HepG2 (cell line): Measurements from ENCODE around the gene MST1R. TPM values are rescaled to one million over a fixed set of nuclear protein-coding genes. Genes with fewer than 3 reads are reported as not detected.

Source experiments
- ASH2L ChIP-seq: fragments of 300-600, 200-600 bp; sonication (generic); IDR thresholded peaks from 2 replicates; pipeline ENCODE4 v1.7.0; 2017; ENCODE audit warnings: low read depth, mild to moderate bottlenecking, moderate library complexity, mixed read lengths, low read length; ENCODE audit not compliant: insufficient read length
- CENPBD1 ChIP-seq: sonication (generic); formaldehyde crosslinking; IDR thresholded peaks from 2 replicates; pipeline ENCODE4 v1.8.0; 2022; ENCODE audit warnings: missing genetic modification reagents, low read depth, mild to moderate bottlenecking, borderline replicate concordance
- DBP ChIP-seq: sonication (generic); formaldehyde crosslinking; IDR thresholded peaks from 2 replicates; pipeline ENCODE4 v1.4.0; 2020; ENCODE audit warnings: missing genetic modification reagents; ENCODE audit errors: not compliant biosample characterization
- HOMEZ ChIP-seq: IDR thresholded peaks from 2 replicates; pipeline ENCODE4 v1.6.1; 2016; ENCODE audit warnings: low read depth
- HOXD1 ChIP-seq: sonication (generic); formaldehyde crosslinking; IDR thresholded peaks from 2 replicates; pipeline ENCODE4 v1.5.0; 2020; ENCODE audit warnings: missing genetic modification reagents
- IRF2 ChIP-seq: IDR thresholded peaks from 2 replicates; pipeline ENCODE4 v1.6.1; 2018; ENCODE audit warnings: missing genetic modification reagents, missing compliant biosample characterization
- RAD51 ChIP-seq: fragments of 450-650 bp; IDR thresholded peaks from 2 replicates; pipeline ENCODE4 v1.6.1; 2016; ENCODE audit warnings: borderline replicate concordance
- SETDB1 ChIP-seq: sonication (generic); formaldehyde crosslinking; IDR thresholded peaks from 2 replicates; pipeline ENCODE4 v1.5.1; 2020; ENCODE audit warnings: missing genetic modification reagents, mild to moderate bottlenecking, borderline replicate concordance
- SKIL ChIP-seq: sonication (generic); formaldehyde crosslinking; IDR thresholded peaks from 2 replicates; pipeline ENCODE4 v1.8.0; 2022; ENCODE audit warnings: missing genetic modification reagents, mild to moderate bottlenecking, moderate library complexity, borderline replicate concordance
- SP5 ChIP-seq: IDR thresholded peaks from 2 replicates; pipeline ENCODE4 v1.6.1; 2016; ENCODE audit warnings: low read depth, borderline replicate concordance
- SRY ChIP-seq: sonication (generic); formaldehyde crosslinking; IDR thresholded peaks from 2 replicates; pipeline ENCODE4 v1.8.0; 2022; ENCODE audit warnings: mild to moderate bottlenecking, missing genetic modification reagents
- ZMAT3 ChIP-seq: sonication (generic); formaldehyde crosslinking; conservative IDR thresholded peaks from 2 replicates; pipeline ENCODE4 v1.7.0; 2021; ENCODE audit warnings: missing genetic modification reagents
- ZNF441 ChIP-seq: sonication (generic); formaldehyde crosslinking; IDR thresholded peaks from 2 replicates; pipeline ENCODE4 v1.7.0; 2021; ENCODE audit warnings: missing genetic modification reagents, borderline replicate concordance
- ZNF629 ChIP-seq: sonication (generic); formaldehyde crosslinking; conservative IDR thresholded peaks from 2 replicates; pipeline ENCODE4 v1.5.0; 2020; ENCODE audit warnings: missing genetic modification reagents
- ZNF879 ChIP-seq: sonication (generic); formaldehyde crosslinking; IDR thresholded peaks from 2 replicates; pipeline ENCODE4 v1.8.1; 2023; ENCODE audit warnings: missing genetic modification reagents
- ZSCAN20 ChIP-seq: sonication (generic); formaldehyde crosslinking; IDR thresholded peaks from 2 replicates; pipeline ENCODE4 v1.4.0; 2020; ENCODE audit warnings: missing genetic modification reagents, mild to moderate bottlenecking, borderline replicate concordance
- polyA plus RNA-seq, 8 experiments: library from polyadenylated mRNA; depleted of rRNA in 3 of 8; stranded (reverse) in 7 of 8; unstranded in 1 of 8; fragments of >200 nt; fragmentation: Illumina TruSeq in 4 of 8; extraction: Trizol in 4 of 8; gene quantifications; 2 replicates each; pipeline versions ENCODE4 v1.2.1 to v1.2.3, GENCODE V29; 2011 to 2016; ENCODE audit warnings: low read depth in 4 of 8, missing spikeins in 1 of 8, mixed read lengths in 1 of 8; ENCODE audit not compliant: insufficient read depth in 1 of 8
- total RNA-seq, 5 experiments: library from RNA; depleted of rRNA; stranded (reverse); fragments of >200 nt; fragmentation: Illumina TruSeq; extraction: Trizol; gene quantifications; 2 replicates each; pipeline ENCODE4 v1.2.3, GENCODE V29; 2016; ENCODE audit warnings: low read depth in 1 of 5
- TF ChIP-seq, protein P1 (sequence below): sonication (generic); formaldehyde crosslinking; IDR thresholded peaks from 2 replicates; pipeline ENCODE4 v1.5.1; 2020; ENCODE audit warnings: missing genetic modification reagents, mild to moderate bottlenecking, borderline replicate concordance
- TF ChIP-seq, protein P2 (sequence below): IDR thresholded peaks from 2 replicates; pipeline ENCODE4 v1.6.1; 2012; ENCODE audit warnings: low read length, improper control_type of control experiment

Gene MST1R
- total and polyA plus RNA-seq, 2 of the 13 experiments (the other 11 are each of a cell fraction or from before 2014, with no cell fraction given), result 0.11 to 0.77 TPM

- TF ChIP-seq SETDB1 (CRISPR knock-in tag), result no peak
- TF ChIP-seq ZMAT3 (CRISPR knock-in tag), result peak; percentile 69; the same call in 1 of the 2 replicates
- peak; percentile 65 for TF ChIP-seq SRY (CRISPR knock-in tag)
- peak; percentile 68; the same call in 1 of the 2 replicates for TF ChIP-seq ZSCAN20 (CRISPR knock-in tag)
- 0 out of 2 replicates have a peak, but pooled peaks have one; percentile 19 for TF ChIP-seq HOMEZ (CRISPR knock-in tag)
- TF ChIP-seq CENPBD1, result no peak
- no peak; the same call in 1 of the 2 replicates for TF ChIP-seq ZNF441 (CRISPR knock-in tag)
- TF ChIP-seq, protein P1, sequence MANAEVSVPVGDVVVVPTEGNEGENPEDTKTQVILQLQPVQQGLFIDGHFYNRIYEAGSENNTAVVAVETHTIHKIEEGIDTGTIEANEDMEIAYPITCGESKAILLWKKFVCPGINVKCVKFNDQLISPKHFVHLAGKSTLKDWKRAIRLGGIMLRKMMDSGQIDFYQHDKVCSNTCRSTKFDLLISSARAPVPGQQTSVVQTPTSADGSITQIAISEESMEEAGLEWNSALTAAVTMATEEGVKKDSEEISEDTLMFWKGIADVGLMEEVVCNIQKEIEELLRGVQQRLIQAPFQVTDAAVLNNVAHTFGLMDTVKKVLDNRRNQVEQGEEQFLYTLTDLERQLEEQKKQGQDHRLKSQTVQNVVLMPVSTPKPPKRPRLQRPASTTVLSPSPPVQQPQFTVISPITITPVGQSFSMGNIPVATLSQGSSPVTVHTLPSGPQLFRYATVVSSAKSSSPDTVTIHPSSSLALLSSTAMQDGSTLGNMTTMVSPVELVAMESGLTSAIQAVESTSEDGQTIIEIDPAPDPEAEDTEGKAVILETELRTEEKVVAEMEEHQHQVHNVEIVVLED (CRISPR knock-in tag), result peak; percentile 88; the same call in 1 of the 2 replicates
- no peak for TF ChIP-seq ZNF879 (CRISPR knock-in tag)
- peak; percentile 79 for TF ChIP-seq SP5 (CRISPR knock-in tag)
- TF ChIP-seq RAD51, result no peak
- TF ChIP-seq, protein P2, sequence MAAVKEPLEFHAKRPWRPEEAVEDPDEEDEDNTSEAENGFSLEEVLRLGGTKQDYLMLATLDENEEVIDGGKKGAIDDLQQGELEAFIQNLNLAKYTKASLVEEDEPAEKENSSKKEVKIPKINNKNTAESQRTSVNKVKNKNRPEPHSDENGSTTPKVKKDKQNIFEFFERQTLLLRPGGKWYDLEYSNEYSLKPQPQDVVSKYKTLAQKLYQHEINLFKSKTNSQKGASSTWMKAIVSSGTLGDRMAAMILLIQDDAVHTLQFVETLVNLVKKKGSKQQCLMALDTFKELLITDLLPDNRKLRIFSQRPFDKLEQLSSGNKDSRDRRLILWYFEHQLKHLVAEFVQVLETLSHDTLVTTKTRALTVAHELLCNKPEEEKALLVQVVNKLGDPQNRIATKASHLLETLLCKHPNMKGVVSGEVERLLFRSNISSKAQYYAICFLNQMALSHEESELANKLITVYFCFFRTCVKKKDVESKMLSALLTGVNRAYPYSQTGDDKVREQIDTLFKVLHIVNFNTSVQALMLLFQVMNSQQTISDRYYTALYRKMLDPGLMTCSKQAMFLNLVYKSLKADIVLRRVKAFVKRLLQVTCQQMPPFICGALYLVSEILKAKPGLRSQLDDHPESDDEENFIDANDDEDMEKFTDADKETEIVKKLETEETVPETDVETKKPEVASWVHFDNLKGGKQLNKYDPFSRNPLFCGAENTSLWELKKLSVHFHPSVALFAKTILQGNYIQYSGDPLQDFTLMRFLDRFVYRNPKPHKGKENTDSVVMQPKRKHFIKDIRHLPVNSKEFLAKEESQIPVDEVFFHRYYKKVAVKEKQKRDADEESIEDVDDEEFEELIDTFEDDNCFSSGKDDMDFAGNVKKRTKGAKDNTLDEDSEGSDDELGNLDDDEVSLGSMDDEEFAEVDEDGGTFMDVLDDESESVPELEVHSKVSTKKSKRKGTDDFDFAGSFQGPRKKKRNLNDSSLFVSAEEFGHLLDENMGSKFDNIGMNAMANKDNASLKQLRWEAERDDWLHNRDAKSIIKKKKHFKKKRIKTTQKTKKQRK, result no peak
- TF ChIP-seq ASH2L, result peak; percentile 78
- peak; percentile 77 for TF ChIP-seq SKIL (CRISPR knock-in tag)
- no peak; the same call in 1 of the 2 replicates for TF ChIP-seq ZNF629
- no peak for TF ChIP-seq HOXD1 (CRISPR knock-in tag)
- peak; percentile 88; the same call in 1 of the 2 replicates for TF ChIP-seq IRF2 (CRISPR knock-in tag)
- no peak for TF ChIP-seq DBP (CRISPR knock-in tag)
Observed at GRCh38 chr3:49929291-49930167, 25.9 kb upstream of the MST1R start, which contains the start of gene MON1A (continued).
